K562 (cell line): ENCODE results near the gene TMEM126A. TPM values are rescaled to one million over a fixed set of nuclear protein-coding genes. Genes with fewer than 3 reads are reported as not detected.

ENCODE experiments used
- C11orf30 ChIP-seq: fragments of 450-650 bp; IDR thresholded peaks from 2 replicates; pipeline ENCODE4 v1.6.1; 2016; ENCODE audit warnings: low read depth, mild to moderate bottlenecking
- FOXM1 ChIP-seq, 2 experiments: fragments of 450-650 bp in 1 of 2; sonication (generic) in 1 of 2; formaldehyde crosslinking in 1 of 2; IDR thresholded peaks; 2 replicates each; pipeline versions ENCODE4 v1.6.1 to v1.9.0; 2017 to 2022; ENCODE audit warnings: low read depth in 2 of 2, mild to moderate bottlenecking in 2 of 2, missing genetic modification reagents in 1 of 2, moderate library complexity in 1 of 2
- JUN ChIP-seq, 2 experiments: sonication (generic) in 1 of 2; formaldehyde crosslinking in 1 of 2; IDR thresholded peaks; 2 replicates each; pipeline versions ENCODE4 v1.6.1 to v1.8.0; 2012 to 2022; ENCODE audit warnings: borderline replicate concordance in 2 of 2, mild to moderate bottlenecking in 2 of 2, improper control_type of control experiment in 1 of 2, low read depth in 1 of 2, low read length in 1 of 2, missing genetic modification reagents in 1 of 2
- NRF1 ChIP-seq, 2 experiments: fragments of 450-650 bp; IDR thresholded peaks in 1 of 2; conservative IDR thresholded peaks in 1 of 2; 2 replicates each; pipeline ENCODE4 v1.6.1; 2014; ENCODE audit warnings: mild to moderate bottlenecking in 2 of 2
- POLR2G ChIP-seq: fragments of 200-400 bp; formaldehyde crosslinking; IDR thresholded peaks from 2 replicates; pipeline ENCODE4 v1.6.1; 2017; ENCODE audit warnings: low read depth, mild to moderate bottlenecking, antibody characterized with exemption, low read length, moderate library complexity
- RB1 ChIP-seq: fragments of 450-650 bp; IDR thresholded peaks from 2 replicates; pipeline ENCODE4 v1.6.1; 2017; ENCODE audit warnings: low read depth, mild to moderate bottlenecking
- TEAD1 ChIP-seq, 2 experiments: fragments of 450-650 bp in 1 of 2; sonication (generic) in 1 of 2; formaldehyde crosslinking; IDR thresholded peaks; 2 replicates each; pipeline versions ENCODE4 v1.4.0 to v1.8.0; 2020 to 2022; ENCODE audit warnings: mild to moderate bottlenecking in 2 of 2, missing genetic modification reagents in 1 of 2
- polyA plus RNA-seq, 8 experiments: library from polyadenylated mRNA; depleted of rRNA in 4 of 8; stranded (reverse) in 5 of 8; unstranded in 3 of 8; fragments of >200 nt; fragmentation: Nextera tagmentation in 2 of 8; fragmentation: Illumina TruSeq in 1 of 8; extraction: Ambion mirVana in 2 of 8; extraction: Trizol in 1 of 8; gene quantifications; 2 replicates each; pipeline versions ENCODE4 v1.2.1 to v1.2.3, GENCODE V29; 2011 to 2014; ENCODE audit warnings: inconsistent platforms in 1 of 8, missing spikeins in 1 of 8
- total RNA-seq, 7 experiments: library from RNA; depleted of rRNA in 6 of 7; stranded (reverse); fragments of >200 nt in 6 of 7; fragmentation: Illumina TruSeq in 2 of 7; extraction: Trizol in 2 of 7; gene quantifications; 2 replicates each; pipeline versions ENCODE4 v1.2.1 to v1.2.3, GENCODE V29; 2011 to 2021; ENCODE audit warnings: low replicate concordance in 1 of 7
- TF ChIP-seq, protein P1 (sequence below): fragments of 450-650 bp; IDR thresholded peaks from 2 replicates; pipeline ENCODE4 v1.7.1; 2018; ENCODE audit warnings: mild to moderate bottlenecking, low read depth; ENCODE audit not compliant: partially characterized antibody
- TF ChIP-seq, protein P2 (sequence below): sonication (generic); formaldehyde crosslinking; IDR thresholded peaks from 2 replicates; pipeline ENCODE4 v1.8.0; 2022; ENCODE audit warnings: mild to moderate bottlenecking, missing genetic modification reagents
- TF ChIP-seq, protein P3 (sequence below): fragments of 250-450 bp; sonication (Bioruptor Pico); IDR thresholded peaks from 2 replicates; pipeline ENCODE4 v1.4.0; 2020; ENCODE audit warnings: mild to moderate bottlenecking, moderate library complexity, borderline replicate concordance
- TF ChIP-seq, protein P4 (sequence below): sonication (generic); formaldehyde crosslinking; IDR thresholded peaks from 2 replicates; pipeline ENCODE4 v1.9.0; 2022; ENCODE audit warnings: mild to moderate bottlenecking, missing genetic modification reagents
- TF ChIP-seq, protein P5 (sequence below): IDR thresholded peaks from 2 replicates; pipeline ENCODE4 v1.6.1; 2014; ENCODE audit warnings: antibody characterized with exemption

TMEM126A gene
- total and polyA plus RNA-seq, 9 of the 15 experiments (the other 6 are each of a cell fraction or from before 2014, with no cell fraction given) = 19.3 to 154 (median 56.3) TPM

DNA sequence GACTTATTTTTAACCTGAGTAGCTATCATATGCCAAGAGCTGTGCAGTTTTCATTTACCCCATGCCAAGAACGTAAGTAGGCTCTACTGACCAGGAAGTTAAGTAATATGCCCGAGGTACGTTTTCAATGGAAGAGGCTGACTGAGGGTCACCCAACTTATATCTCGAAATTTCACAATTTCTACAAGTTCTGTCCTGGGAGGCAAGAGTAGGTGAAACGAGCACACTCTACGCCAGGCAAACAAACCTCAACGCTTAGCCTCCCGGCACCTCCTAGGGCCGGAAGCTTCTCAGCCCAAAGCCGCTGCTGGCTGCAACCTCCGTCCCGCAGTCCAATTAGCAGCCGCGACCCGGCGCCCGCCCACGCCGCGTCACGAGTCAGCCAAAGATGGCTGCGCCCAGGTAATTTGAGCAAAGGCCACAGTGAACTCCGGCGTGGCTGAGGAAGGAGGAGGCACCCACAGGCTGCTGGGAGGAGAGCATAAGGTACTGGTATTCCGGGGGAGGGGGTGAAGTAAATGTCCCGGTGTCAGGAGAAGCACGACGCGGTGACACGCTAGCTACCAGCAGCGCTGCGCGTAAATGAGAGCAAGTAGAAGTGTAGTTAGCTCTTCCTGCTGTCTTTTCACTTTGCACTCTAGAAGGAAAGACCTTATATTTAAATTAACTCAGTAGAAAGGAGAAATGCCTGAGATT is at the start of gene TMEM126A (continued):
- TF ChIP-seq, protein P1, sequence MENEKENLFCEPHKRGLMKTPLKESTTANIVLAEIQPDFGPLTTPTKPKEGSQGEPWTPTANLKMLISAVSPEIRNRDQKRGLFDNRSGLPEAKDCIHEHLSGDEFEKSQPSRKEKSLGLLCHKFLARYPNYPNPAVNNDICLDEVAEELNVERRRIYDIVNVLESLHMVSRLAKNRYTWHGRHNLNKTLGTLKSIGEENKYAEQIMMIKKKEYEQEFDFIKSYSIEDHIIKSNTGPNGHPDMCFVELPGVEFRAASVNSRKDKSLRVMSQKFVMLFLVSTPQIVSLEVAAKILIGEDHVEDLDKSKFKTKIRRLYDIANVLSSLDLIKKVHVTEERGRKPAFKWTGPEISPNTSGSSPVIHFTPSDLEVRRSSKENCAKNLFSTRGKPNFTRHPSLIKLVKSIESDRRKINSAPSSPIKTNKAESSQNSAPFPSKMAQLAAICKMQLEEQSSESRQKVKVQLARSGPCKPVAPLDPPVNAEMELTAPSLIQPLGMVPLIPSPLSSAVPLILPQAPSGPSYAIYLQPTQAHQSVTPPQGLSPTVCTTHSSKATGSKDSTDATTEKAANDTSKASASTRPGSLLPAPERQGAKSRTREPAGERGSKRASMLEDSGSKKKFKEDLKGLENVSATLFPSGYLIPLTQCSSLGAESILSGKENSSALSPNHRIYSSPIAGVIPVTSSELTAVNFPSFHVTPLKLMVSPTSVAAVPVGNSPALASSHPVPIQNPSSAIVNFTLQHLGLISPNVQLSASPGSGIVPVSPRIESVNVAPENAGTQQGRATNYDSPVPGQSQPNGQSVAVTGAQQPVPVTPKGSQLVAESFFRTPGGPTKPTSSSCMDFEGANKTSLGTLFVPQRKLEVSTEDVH = peak; percentile 57
- TF ChIP-seq FOXM1 (IDR thresholded peaks at IDR 0.05; ENCODE audit: low read depth) = 0 out of 2 replicates have a peak, but pooled peaks have one; percentile 14
- TF ChIP-seq FOXM1 (CRISPR knock-in tag; IDR thresholded peaks at IDR 0.05; ENCODE audit: low read depth) = no peak
- peak; percentile 17; the same call in 1 of the 2 replicates for TF ChIP-seq RB1
- TF ChIP-seq C11orf30 = peak; percentile 92
- TF ChIP-seq, protein P2, sequence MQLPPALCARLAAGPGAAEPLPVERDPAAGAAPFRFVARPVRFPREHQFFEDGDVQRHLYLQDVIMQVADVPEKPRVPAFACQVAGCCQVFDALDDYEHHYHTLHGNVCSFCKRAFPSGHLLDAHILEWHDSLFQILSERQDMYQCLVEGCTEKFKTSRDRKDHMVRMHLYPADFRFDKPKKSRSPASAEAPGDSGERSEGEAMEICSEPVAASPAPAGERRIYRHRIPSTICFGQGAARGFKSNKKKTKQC (CRISPR knock-in tag) = peak; percentile 79; the same call in 1 of the 2 replicates
- TF ChIP-seq, protein P3, sequence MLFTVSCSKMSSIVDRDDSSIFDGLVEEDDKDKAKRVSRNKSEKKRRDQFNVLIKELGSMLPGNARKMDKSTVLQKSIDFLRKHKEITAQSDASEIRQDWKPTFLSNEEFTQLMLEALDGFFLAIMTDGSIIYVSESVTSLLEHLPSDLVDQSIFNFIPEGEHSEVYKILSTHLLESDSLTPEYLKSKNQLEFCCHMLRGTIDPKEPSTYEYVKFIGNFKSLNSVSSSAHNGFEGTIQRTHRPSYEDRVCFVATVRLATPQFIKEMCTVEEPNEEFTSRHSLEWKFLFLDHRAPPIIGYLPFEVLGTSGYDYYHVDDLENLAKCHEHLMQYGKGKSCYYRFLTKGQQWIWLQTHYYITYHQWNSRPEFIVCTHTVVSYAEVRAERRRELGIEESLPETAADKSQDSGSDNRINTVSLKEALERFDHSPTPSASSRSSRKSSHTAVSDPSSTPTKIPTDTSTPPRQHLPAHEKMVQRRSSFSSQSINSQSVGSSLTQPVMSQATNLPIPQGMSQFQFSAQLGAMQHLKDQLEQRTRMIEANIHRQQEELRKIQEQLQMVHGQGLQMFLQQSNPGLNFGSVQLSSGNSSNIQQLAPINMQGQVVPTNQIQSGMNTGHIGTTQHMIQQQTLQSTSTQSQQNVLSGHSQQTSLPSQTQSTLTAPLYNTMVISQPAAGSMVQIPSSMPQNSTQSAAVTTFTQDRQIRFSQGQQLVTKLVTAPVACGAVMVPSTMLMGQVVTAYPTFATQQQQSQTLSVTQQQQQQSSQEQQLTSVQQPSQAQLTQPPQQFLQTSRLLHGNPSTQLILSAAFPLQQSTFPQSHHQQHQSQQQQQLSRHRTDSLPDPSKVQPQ (CRISPR knock-in tag) = no peak
- TF ChIP-seq TEAD1 (CRISPR knock-in tag; IDR thresholded peaks at IDR 0.05) = peak in 1 of 2 experiments; percentile 72; a peak in 1 of 4 replicates
- TF ChIP-seq JUN (IDR thresholded peaks at IDR 0.05; ENCODE audit: borderline replicate concordance, low read depth, low read length) = no peak; the same call in 1 of the 2 replicates
- no peak for TF ChIP-seq JUN (CRISPR knock-in tag; IDR thresholded peaks at IDR 0.05; ENCODE audit: borderline replicate concordance)
- peak; percentile 73 to 79 for TF ChIP-seq NRF1 (conservative IDR thresholded peaks at IDR 0.05 in 1 of 2, IDR thresholded peaks at IDR 0.05 in 1 of 2)
- TF ChIP-seq, protein P4, sequence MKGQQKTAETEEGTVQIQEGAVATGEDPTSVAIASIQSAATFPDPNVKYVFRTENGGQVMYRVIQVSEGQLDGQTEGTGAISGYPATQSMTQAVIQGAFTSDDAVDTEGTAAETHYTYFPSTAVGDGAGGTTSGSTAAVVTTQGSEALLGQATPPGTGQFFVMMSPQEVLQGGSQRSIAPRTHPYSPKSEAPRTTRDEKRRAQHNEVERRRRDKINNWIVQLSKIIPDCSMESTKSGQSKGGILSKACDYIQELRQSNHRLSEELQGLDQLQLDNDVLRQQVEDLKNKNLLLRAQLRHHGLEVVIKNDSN (CRISPR knock-in tag) = peak; percentile 58; the same call in 1 of the 2 replicates
- peak; percentile 97 for TF ChIP-seq POLR2G
- TF ChIP-seq, protein P5, sequence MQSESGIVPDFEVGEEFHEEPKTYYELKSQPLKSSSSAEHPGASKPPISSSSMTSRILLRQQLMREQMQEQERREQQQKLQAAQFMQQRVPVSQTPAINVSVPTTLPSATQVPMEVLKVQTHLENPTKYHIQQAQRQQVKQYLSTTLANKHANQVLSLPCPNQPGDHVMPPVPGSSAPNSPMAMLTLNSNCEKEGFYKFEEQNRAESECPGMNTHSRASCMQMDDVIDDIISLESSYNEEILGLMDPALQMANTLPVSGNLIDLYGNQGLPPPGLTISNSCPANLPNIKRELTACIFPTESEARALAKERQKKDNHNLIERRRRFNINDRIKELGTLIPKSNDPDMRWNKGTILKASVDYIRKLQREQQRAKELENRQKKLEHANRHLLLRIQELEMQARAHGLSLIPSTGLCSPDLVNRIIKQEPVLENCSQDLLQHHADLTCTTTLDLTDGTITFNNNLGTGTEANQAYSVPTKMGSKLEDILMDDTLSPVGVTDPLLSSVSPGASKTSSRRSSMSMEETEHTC = peak; percentile 79
